HFF-Myc (cell line): ENCODE measurements around the gene ZNRF1.

Source experiments
- DNase-seq: peaks from one replicate; pipeline ENCODE4 v3.0.0-alpha.2; 2011; ENCODE audit warnings: low read depth; ENCODE audit errors: extremely low read depth
- H3K4me3 ChIP-seq: replicated peaks from 2 replicates; pipeline ENCODE4 v1.5.1; 2011; ENCODE audit warnings: low read depth, mild to moderate bottlenecking, control low read depth, low read length
- TF ChIP-seq, protein P1 (sequence below): IDR thresholded peaks from 2 replicates; pipeline ENCODE4 v1.5.1; 2012; ENCODE audit warnings: mild to moderate bottlenecking, low read depth, low read length, control low read depth; ENCODE audit errors: missing control alignments

ZNRF1 gene

DNA sequence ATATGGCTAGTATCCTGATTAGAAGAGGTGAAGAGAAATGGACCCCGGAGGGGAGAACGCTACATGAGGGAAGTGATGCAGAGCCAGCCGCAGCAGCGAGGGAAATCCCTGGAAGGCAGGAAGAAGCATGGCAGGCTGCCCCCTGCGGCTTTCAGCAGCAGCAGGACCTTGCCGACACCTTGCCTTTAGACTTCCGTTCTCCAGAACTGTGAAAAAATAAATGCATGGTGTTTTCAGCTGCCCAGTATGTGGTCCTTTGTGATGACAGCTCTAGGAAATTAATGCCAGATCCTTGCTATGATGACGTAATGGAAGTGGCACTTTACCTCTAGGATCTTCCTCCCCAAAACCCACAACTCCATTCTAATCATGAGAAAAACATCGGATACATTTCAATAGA, 139.8 kb downstream of the ZNRF1 start:
- no peak overlapping the region for H3K4me3 ChIP-seq
- DNase-seq, result peak; percentile 19
- TF ChIP-seq, protein P1, sequence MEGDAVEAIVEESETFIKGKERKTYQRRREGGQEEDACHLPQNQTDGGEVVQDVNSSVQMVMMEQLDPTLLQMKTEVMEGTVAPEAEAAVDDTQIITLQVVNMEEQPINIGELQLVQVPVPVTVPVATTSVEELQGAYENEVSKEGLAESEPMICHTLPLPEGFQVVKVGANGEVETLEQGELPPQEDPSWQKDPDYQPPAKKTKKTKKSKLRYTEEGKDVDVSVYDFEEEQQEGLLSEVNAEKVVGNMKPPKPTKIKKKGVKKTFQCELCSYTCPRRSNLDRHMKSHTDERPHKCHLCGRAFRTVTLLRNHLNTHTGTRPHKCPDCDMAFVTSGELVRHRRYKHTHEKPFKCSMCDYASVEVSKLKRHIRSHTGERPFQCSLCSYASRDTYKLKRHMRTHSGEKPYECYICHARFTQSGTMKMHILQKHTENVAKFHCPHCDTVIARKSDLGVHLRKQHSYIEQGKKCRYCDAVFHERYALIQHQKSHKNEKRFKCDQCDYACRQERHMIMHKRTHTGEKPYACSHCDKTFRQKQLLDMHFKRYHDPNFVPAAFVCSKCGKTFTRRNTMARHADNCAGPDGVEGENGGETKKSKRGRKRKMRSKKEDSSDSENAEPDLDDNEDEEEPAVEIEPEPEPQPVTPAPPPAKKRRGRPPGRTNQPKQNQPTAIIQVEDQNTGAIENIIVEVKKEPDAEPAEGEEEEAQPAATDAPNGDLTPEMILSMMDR, result no peak

DNA sequence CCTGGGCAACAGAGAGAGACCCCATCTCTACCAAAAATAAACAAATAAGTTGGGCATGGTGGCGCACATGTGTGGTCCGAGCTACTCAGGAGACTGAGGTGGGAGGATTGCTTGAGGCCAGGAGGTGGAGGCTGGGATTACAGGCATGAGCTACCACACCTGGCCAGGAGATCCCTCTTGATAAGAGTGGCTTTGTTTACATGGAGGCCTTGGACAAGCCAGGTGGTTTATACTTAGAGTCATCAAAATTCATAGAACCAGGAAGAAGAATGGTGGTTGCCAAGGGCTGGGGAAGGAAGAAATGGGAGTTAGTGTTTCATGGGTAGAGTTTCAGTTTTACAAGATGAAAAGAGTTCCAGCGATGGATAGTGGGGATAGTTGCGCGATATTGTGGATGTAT, 140.7 kb downstream of the ZNRF1 start:
- TF ChIP-seq, protein P1, result no peak
- DNase-seq, result no peak
- H3K4me3 ChIP-seq, result no peak overlapping the region

DNA sequence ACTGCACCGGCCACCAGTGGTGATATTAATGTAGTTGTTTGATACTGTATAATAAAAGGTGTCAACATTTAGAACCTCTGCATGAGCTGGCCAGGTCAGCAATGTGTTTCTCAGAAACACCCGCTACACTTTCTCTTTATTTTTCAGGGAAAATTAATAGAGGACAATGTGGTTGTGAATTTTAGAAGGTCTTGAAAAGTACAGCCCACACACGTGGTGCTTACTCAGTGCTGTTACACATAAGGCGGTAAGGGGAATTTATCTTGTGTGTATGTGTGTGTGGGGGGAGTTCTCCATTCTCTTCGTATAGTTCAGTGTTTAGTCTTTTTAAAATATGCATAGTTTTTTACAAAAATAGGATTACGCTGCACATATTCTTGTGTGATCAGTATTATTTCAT, 145.1 kb downstream of the ZNRF1 start:
- DNase-seq, result no peak
- TF ChIP-seq, protein P1, result no peak
- no peak overlapping the region for H3K4me3 ChIP-seq

DNA sequence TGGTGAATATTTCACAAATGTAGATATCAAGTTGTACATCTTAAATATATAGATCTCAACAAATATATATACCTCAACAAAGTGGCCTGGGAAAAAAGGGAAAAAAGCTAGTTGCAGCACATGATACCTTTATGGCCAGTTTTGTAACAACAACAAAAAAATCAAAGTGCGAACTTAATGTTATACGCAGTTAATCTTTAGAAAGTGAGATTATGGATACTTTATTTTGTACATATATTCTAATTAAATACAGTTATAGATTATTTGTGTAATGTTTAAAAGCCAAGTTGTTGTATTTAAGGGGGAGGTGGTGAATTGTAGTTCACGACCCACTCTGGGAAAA, 149.1 kb downstream of the ZNRF1 start:
- DNase-seq, result no peak
- H3K4me3 ChIP-seq, result peak overlapping the region; percentile 81
- TF ChIP-seq, protein P1, result no peak

DNA sequence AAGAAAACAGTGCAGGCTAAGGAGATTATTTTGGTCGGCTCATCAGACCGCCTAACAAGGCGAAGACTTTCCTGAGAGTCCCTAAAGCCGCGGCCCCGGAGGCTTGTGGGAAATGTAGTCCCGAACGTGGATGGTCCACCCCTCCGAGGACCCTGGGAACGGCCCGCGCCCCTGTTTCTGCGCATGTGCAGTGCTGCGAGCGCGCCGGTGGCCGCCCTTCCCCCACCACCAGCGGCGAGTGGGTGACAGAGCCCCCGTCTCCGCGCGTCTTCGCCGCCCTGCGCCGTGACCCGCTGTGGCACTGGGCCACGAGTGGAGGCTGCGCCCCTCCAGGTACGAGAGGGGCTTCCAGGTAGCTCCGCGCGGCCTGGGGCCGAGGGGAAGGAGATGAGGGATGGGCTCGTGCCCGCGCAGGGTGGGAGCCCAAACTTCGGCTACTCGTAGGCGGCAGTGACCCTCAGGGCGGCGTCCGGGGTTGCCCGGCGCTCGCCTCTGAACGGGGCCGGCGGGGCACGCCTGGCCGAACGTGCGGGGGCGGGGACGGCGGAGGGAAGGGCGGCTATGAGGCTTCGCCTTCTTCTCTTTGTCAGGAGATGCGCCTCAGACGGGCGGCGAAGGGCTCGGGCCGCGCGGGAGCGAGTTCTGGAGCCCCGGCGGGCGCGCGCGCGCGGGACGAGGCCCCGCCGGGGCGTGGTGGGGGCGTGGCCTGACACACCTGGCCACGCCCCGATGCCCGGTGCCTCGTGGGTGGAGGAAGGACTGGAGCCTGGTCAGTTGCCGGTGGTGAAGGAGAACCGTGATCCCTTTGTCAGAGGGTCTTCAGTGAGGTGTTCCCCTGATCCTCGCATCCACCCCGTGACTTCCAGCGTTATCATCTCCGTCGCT, 149.7 kb downstream of the ZNRF1 start, which contains the start of gene ZFP1:
Gene ZFP1, plus strand, starts transcription at position 214 of the 885 bp plus-strand sequence. CDS start 4,428 bp downstream, outside the sequence.
- DNase-seq, result peak; percentile 80
- peak within 1 kb of the TSS; percentile 81 for H3K4me3 ChIP-seq
- TF ChIP-seq, protein P1, result no peak

DNA sequence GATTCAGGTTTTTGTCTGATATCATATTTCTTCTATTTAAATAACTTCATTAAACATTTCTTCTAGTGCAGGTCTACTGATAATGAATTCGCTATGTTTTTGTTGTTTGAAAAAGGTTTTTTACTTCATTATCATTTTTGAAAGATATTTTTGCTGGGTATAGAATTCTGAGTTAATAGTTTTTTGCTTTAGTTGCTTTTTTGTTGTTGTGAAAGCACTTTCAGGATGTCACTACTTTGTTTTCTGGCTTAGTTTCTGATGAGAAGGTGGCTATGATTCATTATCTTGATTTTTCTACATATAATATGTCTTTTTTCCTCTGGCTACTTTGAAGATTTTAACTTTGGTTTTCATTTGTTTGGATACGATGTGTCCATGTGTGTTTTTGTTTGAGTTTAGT, 153.0 kb downstream of the ZNRF1 start:
- no peak overlapping the region for H3K4me3 ChIP-seq
- TF ChIP-seq, protein P1, result no peak
- DNase-seq, result no peak
